ENCODE data around the gene SEM1.

SEM1 gene

DNA sequence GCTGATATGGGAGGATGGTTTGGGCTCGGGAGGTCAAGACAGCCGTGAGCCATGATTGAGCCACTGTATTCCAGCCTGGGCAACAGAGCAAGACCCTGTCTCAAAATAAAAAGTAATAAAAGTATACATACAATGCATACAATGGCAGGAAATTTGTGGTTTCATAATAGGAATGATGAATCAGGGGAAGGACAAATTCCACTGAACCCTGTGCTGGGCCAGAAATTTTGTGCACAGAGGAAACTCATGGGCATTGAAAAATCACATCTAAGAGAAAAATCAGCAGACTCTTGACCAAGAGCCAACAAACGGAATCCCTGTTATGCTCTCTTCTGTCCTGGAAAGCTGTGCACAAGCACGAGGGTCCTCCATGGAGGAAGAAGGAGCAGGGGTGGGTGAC is 35.1 kb downstream of the SEM1 start:
- H3K36me3 ChIP-seq (replicated peaks in 1 of 2; ENCODE audit: control insufficient read depth in 2 of 2, insufficient read depth in 2 of 2, low read length in 2 of 2), result no peaks in the 10 kb centered on the region
- H4K91ac ChIP-seq (ENCODE audit: low read depth, low read length, poor library complexity), result no peak overlapping the region
- no peak overlapping the region for H2BK120ac ChIP-seq (ENCODE audit: low read depth, low read length)
- no peaks in the 10 kb centered on the region for H3K27me3 ChIP-seq (ENCODE audit: control insufficient read depth in 3 of 3, insufficient read depth in 3 of 3, low read depth in 1 of 3, low read length in 3 of 3)
- H3K9me3 ChIP-seq (replicated peaks in 1 of 2; ENCODE audit: control insufficient read depth in 2 of 2, insufficient read depth in 1 of 2, low read depth in 1 of 2, low read length in 2 of 2), result no peaks in the 10 kb centered on the region
- no peak overlapping the region for H3K4me2 ChIP-seq (ENCODE audit: insufficient read depth, low read length, poor library complexity, severe bottlenecking)
- no peak for DNase-seq (ENCODE audit: low spot score)
- no peak overlapping the region for H3K4ac ChIP-seq (ENCODE audit: low read length)
- H3K23ac ChIP-seq (ENCODE audit: low read depth, low read length, poor library complexity), result no peak overlapping the region
- no peak overlapping the region for H2AK5ac ChIP-seq (ENCODE audit: low read depth, low read length)
- H3K14ac ChIP-seq (ENCODE audit: low read length), result no peak overlapping the region
- WGBS, 2 donors (ENCODE audit: extremely low coverage in 2 of 2, insufficient read length in 2 of 2, insufficient replicate concordance in 1 of 2), result no CpG with 5 or more reads among the region's 4 CpGs
- H3K4me1 ChIP-seq (ENCODE audit: control insufficient read depth in 2 of 2, insufficient read depth in 1 of 2, low read depth in 1 of 2, low read length in 2 of 2), result no peaks in the 10 kb centered on the region
- H4K8ac ChIP-seq (ENCODE audit: low read depth, low read length), result no peak overlapping the region
- no peak overlapping the region for H2AFZ ChIP-seq (ENCODE audit: low read length)
- no peak overlapping the region for H3K27ac ChIP-seq (replicated peaks; ENCODE audit: low read length)
- no peak overlapping the region for H3K4me3 ChIP-seq (ENCODE audit: low read length in 2 of 2)
- H2BK15ac ChIP-seq (ENCODE audit: low read length), result no peak overlapping the region
- no peak overlapping the region for H3K18ac ChIP-seq (ENCODE audit: low read length)
- no peak overlapping the region for H2BK12ac ChIP-seq (ENCODE audit: low read length)
- H3K79me1 ChIP-seq (ENCODE audit: low read depth, low read length), result no peaks in the 10 kb centered on the region
- H3K9ac ChIP-seq (ENCODE audit: low read depth, low read length, poor library complexity), result no peak overlapping the region
- H2BK5ac ChIP-seq (ENCODE audit: low read length), result no peak overlapping the region

DNA sequence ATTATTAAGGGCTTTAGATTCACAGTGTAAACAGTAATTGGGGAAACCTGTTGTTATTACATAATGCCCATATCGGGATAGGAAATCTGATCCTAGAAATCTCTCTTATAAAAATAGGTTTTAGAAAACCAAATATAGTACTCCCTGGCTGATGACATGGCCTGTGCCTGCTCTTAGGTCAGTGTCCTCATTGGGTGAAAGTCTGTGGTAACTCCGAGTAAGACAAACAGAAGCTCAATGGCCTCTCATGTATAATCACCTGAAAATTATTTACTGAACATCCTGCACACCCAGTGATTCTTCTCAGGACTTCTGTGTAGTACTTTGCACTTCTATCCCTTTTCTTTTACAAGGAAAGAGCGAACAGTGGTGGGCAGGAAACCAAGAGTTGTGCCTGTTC is 37.8 kb downstream of the SEM1 start:
- Histone ChIP-seq H3K9me3 (replicated peaks in 1 of 2; ENCODE audit: control insufficient read depth in 2 of 2, insufficient read depth in 1 of 2, low read depth in 1 of 2, low read length in 2 of 2) (no peaks in the 10 kb centered on the region), H2BK15ac (ENCODE audit: low read length) (no peak overlapping the region), H3K4me1 (ENCODE audit: control insufficient read depth in 2 of 2, insufficient read depth in 1 of 2, low read depth in 1 of 2, low read length in 2 of 2) (peaks cover 0 to 3% of the 10 kb centered on the region in 2 donors), H3K4me2 (ENCODE audit: insufficient read depth, low read length, poor library complexity, severe bottlenecking) (no peak overlapping the region), H3K23ac (ENCODE audit: low read depth, low read length, poor library complexity) (no peak overlapping the region), H4K91ac (ENCODE audit: low read depth, low read length, poor library complexity) (no peak overlapping the region), H3K18ac (ENCODE audit: low read length) (no peak overlapping the region), H3K4me3 (ENCODE audit: low read length in 2 of 2) (no peak overlapping the region), H2BK12ac (ENCODE audit: low read length) (no peak overlapping the region), H2BK120ac (ENCODE audit: low read depth, low read length) (no peak overlapping the region), H3K4ac (ENCODE audit: low read length) (no peak overlapping the region), H3K79me1 (ENCODE audit: low read depth, low read length) (no peaks in the 10 kb centered on the region), H2BK5ac (ENCODE audit: low read length) (no peak overlapping the region), H3K36me3 (replicated peaks in 1 of 2; ENCODE audit: control insufficient read depth in 2 of 2, insufficient read depth in 2 of 2, low read length in 2 of 2) (no peaks in the 10 kb centered on the region), H2AFZ (ENCODE audit: low read length) (no peak overlapping the region), H3K27me3 (ENCODE audit: control insufficient read depth in 3 of 3, insufficient read depth in 3 of 3, low read depth in 1 of 3, low read length in 3 of 3) (no peaks in the 10 kb centered on the region), H4K8ac (ENCODE audit: low read depth, low read length) (no peak overlapping the region), H3K9ac (ENCODE audit: low read depth, low read length, poor library complexity) (no peak overlapping the region), H2AK5ac (ENCODE audit: low read depth, low read length) (no peak overlapping the region), H3K27ac (replicated peaks; ENCODE audit: low read length) (no peak overlapping the region), H3K14ac (ENCODE audit: low read length) (no peak overlapping the region)
- WGBS, 2 donors (ENCODE audit: extremely low coverage in 2 of 2, insufficient read length in 2 of 2, insufficient replicate concordance in 1 of 2), result no CpG with 5 or more reads among the region's 3 CpGs
- DNase-seq (ENCODE audit: low spot score), result no peak

DNA sequence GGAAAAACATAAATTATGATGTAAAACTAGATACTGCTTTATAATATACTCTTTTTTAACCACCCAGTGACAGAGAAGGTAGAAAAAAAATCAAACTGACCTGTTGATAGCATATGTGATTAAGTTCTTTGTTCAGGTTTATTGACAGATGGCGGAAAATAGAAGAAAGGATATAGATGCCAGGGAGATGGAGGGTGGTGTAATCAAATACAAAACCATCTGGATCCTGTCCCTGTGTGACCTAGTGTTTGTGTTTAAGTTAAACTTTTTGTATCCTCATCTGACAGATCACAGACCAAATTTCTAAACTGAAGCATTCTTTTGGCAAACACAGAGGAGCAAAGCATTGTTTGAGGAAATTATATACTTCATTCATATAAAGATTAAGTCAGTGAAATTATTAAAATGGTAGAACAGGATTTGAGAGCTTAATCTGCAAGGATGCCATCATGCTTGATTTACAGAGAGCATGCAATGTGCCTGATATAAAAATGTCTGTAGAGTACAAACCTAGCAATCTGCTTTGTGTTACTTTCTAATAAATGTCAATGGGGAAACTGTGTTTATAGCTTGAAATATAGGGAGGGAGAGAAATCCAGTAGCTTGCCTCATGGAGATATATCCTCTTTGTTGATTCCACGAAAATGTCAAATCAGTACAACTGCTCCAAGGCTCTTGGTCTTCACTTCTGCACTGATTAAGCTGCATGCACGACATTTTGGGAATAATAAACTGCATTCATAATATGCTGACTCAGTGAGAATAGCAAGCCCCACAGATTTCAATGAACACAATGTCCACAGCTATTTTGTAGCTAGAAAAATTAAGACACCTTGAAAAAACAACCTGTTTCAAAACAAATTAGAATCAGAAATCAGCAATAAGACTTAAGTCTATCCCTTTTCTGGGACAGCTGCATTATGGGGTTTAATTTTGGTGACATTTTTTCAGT is 39.0 kb downstream of the SEM1 start:
- H4K8ac ChIP-seq (ENCODE audit: low read depth, low read length), result no peak overlapping the region
- no peak overlapping the region for H2BK15ac ChIP-seq (ENCODE audit: low read length)
- H3K27me3 ChIP-seq (ENCODE audit: control insufficient read depth in 3 of 3, insufficient read depth in 3 of 3, low read depth in 1 of 3, low read length in 3 of 3), result no peaks in the 10 kb centered on the region
- H3K4me2 ChIP-seq (ENCODE audit: insufficient read depth, low read length, poor library complexity, severe bottlenecking), result no peak overlapping the region
- H3K23ac ChIP-seq (ENCODE audit: low read depth, low read length, poor library complexity), result no peak overlapping the region
- H2AFZ ChIP-seq (ENCODE audit: low read length), result no peak overlapping the region
- no peak overlapping the region for H4K91ac ChIP-seq (ENCODE audit: low read depth, low read length, poor library complexity)
- no peak overlapping the region for H3K27ac ChIP-seq (replicated peaks; ENCODE audit: low read length)
- no peak overlapping the region for H2BK12ac ChIP-seq (ENCODE audit: low read length)
- no peaks in the 10 kb centered on the region for H3K36me3 ChIP-seq (replicated peaks in 1 of 2; ENCODE audit: control insufficient read depth in 2 of 2, insufficient read depth in 2 of 2, low read length in 2 of 2)
- no peak overlapping the region for H3K4me3 ChIP-seq (ENCODE audit: low read length in 2 of 2)
- H3K4ac ChIP-seq (ENCODE audit: low read length), result no peak overlapping the region
- H3K9ac ChIP-seq (ENCODE audit: low read depth, low read length, poor library complexity), result no peak overlapping the region
- peaks cover 0 to 3% of the 10 kb centered on the region in 2 donors for H3K4me1 ChIP-seq (ENCODE audit: control insufficient read depth in 2 of 2, insufficient read depth in 1 of 2, low read depth in 1 of 2, low read length in 2 of 2)
- DNase-seq (ENCODE audit: low spot score), result no peak
- H3K14ac ChIP-seq (ENCODE audit: low read length), result no peak overlapping the region
- no peak overlapping the region for H3K18ac ChIP-seq (ENCODE audit: low read length)
- no peaks in the 10 kb centered on the region for H3K9me3 ChIP-seq (replicated peaks in 1 of 2; ENCODE audit: control insufficient read depth in 2 of 2, insufficient read depth in 1 of 2, low read depth in 1 of 2, low read length in 2 of 2)
- H2BK120ac ChIP-seq (ENCODE audit: low read depth, low read length), result no peak overlapping the region
- H2BK5ac ChIP-seq (ENCODE audit: low read length), result no peak overlapping the region
- no CpG with 5 or more reads among the region's 3 CpGs for WGBS, 2 donors (ENCODE audit: extremely low coverage in 2 of 2, insufficient read length in 2 of 2, insufficient replicate concordance in 1 of 2)
- H3K79me1 ChIP-seq (ENCODE audit: low read depth, low read length), result no peaks in the 10 kb centered on the region
- no peak overlapping the region for H2AK5ac ChIP-seq (ENCODE audit: low read depth, low read length)

DNA sequence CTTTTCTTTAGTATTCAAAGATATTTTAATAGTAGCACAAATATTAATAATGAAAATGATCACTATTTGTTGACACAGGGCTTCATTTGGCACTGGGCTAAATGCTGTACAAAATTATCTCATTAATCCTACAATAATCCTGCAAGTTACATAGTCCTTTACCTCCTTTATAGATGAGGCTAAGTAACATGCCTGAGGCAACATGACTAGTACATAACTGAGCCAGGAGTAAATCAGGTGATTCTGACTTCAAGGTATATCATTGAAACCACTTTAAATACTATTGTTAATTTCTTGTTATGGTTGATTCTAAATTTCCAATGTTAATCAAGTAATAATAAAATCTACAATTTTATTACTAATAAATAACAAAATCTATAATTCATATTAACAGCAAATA is 39.8 kb downstream of the SEM1 start:
- no peak overlapping the region for H3K9ac ChIP-seq (ENCODE audit: low read depth, low read length, poor library complexity)
- no peak overlapping the region for H2AK5ac ChIP-seq (ENCODE audit: low read depth, low read length)
- no peak overlapping the region for H3K4ac ChIP-seq (ENCODE audit: low read length)
- no peak for DNase-seq (ENCODE audit: low spot score)
- H3K18ac ChIP-seq (ENCODE audit: low read length), result no peak overlapping the region
- H3K4me3 ChIP-seq (ENCODE audit: low read length in 2 of 2), result no peak overlapping the region
- H3K14ac ChIP-seq (ENCODE audit: low read length), result no peak overlapping the region
- H2BK120ac ChIP-seq (ENCODE audit: low read depth, low read length), result no peak overlapping the region
- H4K91ac ChIP-seq (ENCODE audit: low read depth, low read length, poor library complexity), result no peak overlapping the region
- H3K27ac ChIP-seq (replicated peaks; ENCODE audit: low read length), result no peak overlapping the region
- no peak overlapping the region for H2BK12ac ChIP-seq (ENCODE audit: low read length)
- no peak overlapping the region for H4K8ac ChIP-seq (ENCODE audit: low read depth, low read length)
- no peaks in the 10 kb centered on the region for H3K79me1 ChIP-seq (ENCODE audit: low read depth, low read length)
- H3K9me3 ChIP-seq (replicated peaks in 1 of 2; ENCODE audit: control insufficient read depth in 2 of 2, insufficient read depth in 1 of 2, low read depth in 1 of 2, low read length in 2 of 2), result no peaks in the 10 kb centered on the region
- peaks cover 0 to 3% of the 10 kb centered on the region in 2 donors for H3K4me1 ChIP-seq (ENCODE audit: control insufficient read depth in 2 of 2, insufficient read depth in 1 of 2, low read depth in 1 of 2, low read length in 2 of 2)
- no peaks in the 10 kb centered on the region for H3K36me3 ChIP-seq (replicated peaks in 1 of 2; ENCODE audit: control insufficient read depth in 2 of 2, insufficient read depth in 2 of 2, low read length in 2 of 2)
- H2BK15ac ChIP-seq (ENCODE audit: low read length), result no peak overlapping the region
- peaks cover 0 to 3% (median 0%) of the 10 kb centered on the region in 3 experiments for H3K27me3 ChIP-seq (ENCODE audit: control insufficient read depth in 3 of 3, insufficient read depth in 3 of 3, low read depth in 1 of 3, low read length in 3 of 3)
- H2BK5ac ChIP-seq (ENCODE audit: low read length), result no peak overlapping the region
- no peak overlapping the region for H3K4me2 ChIP-seq (ENCODE audit: insufficient read depth, low read length, poor library complexity, severe bottlenecking)
- H2AFZ ChIP-seq (ENCODE audit: low read length), result no peak overlapping the region
- no peak overlapping the region for H3K23ac ChIP-seq (ENCODE audit: low read depth, low read length, poor library complexity)

Measured in neuronal stem cell (in vitro differentiated cells).